ENCODE data around the gene DBX1.

DNA sequence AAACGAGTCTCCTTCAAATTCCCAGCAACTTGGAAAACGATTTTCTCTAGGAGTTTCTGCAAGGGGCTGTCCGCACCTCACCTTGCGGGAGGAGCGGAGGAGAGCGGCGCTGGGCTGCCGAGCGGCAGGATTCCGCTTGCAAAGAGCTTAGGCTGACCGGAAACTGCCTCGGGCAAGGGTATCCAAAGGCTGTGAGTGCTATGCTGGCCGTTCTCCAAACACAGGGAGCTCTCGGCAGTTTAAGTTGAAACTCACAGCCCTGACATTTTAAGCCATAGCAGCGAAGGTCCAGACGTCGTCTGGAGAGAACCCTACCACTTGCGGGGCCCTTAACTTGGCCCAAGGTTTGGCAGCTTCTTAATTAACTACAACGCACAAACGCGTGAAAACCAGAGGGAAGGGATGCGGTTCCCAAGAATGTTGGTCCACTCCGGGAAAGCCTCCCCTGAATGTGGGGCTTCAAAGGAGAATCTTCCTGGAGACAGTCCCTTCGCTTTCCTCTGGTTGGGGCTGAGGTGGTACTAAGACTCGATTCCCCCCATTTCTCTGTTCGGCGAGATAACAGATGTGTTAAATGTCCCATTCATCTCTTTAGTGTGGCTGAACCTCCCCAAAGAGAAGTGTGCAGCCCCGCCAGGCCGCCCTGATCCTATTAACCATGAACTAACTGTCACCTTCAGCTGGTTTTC is 1.1 kb upstream of the DBX1 start:
- TF ChIP-seq, protein P1, sequence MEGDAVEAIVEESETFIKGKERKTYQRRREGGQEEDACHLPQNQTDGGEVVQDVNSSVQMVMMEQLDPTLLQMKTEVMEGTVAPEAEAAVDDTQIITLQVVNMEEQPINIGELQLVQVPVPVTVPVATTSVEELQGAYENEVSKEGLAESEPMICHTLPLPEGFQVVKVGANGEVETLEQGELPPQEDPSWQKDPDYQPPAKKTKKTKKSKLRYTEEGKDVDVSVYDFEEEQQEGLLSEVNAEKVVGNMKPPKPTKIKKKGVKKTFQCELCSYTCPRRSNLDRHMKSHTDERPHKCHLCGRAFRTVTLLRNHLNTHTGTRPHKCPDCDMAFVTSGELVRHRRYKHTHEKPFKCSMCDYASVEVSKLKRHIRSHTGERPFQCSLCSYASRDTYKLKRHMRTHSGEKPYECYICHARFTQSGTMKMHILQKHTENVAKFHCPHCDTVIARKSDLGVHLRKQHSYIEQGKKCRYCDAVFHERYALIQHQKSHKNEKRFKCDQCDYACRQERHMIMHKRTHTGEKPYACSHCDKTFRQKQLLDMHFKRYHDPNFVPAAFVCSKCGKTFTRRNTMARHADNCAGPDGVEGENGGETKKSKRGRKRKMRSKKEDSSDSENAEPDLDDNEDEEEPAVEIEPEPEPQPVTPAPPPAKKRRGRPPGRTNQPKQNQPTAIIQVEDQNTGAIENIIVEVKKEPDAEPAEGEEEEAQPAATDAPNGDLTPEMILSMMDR (IDR thresholded peaks at IDR 0.05) = no peak
- TF ChIP-seq EZH2 (IDR thresholded peaks at IDR 0.05) = peak; percentile 62
- peak; percentile 53 for TF ChIP-seq EZH2phosphoT487 (IDR thresholded peaks at IDR 0.05)
